ENCODE measurements around the gene RANBP17. TPM values are rescaled to one million over a fixed set of nuclear protein-coding genes. Genes with fewer than 3 reads are reported as not detected.
"Not testable (repeated sequence)": the region's sequence is repeated elsewhere in the genome, so short reads cannot be mapped to it uniquely, and the experiment has no call there.

The RANBP17 gene
- total and polyA plus RNA-seq, 3 experiments from 2014 or later, result not detected

DNA sequence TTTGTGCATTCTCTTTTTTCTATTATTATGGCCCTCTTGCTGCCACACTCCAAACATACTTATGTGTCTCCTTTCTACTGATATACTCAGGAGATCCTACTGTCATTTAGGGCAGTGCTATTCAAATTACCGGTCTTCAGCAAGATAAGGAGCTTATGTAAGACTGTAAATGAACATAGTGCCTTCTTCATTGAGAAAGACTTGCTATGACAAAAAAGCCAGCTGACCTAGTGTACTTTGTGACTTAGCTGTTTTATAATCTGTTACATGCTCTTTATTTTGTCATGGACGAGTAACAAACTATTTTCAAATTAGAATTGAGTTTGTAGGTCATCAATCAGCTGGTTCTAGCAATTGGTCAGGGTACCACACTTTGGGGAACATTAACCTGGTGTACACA is 32.8 kb downstream of the RANBP17 start:
- no peak overlapping the region for H3K4me3 Mint-ChIP-seq
- no peak overlapping the region for H3K27ac Mint-ChIP-seq
- Histone ChIP-seq H3K4me3 (ENCODE audit: low read length) (no peak overlapping the region), H3K27ac (ENCODE audit: low read depth, low read length) (no peak overlapping the region), H3K9me3 (ENCODE audit: low read length) (no peaks in the 10 kb centered on the region), H3K27me3 (ENCODE audit: insufficient read depth, low read length, poor library complexity, severe bottlenecking) (no peaks in the 10 kb centered on the region), H3K4me1 (ENCODE audit: insufficient read depth, low read length) (no peaks in the 10 kb centered on the region), H3K36me3 (ENCODE audit: insufficient read depth, low read length) (no peaks in the 10 kb centered on the region)
- POLR2A ChIA-PET, result no interaction called here
- CTCF ChIA-PET, result no interaction called here
- H3K36me3 Mint-ChIP-seq, result no peaks in the 10 kb centered on the region
- H3K4me1 Mint-ChIP-seq, result no peaks in the 10 kb centered on the region
- no peak for DNase-seq
- H3K9me3 Mint-ChIP-seq, result peaks cover 0 to 4% (median 0%) of the 10 kb centered on the region in 5 donors
- H3K27me3 Mint-ChIP-seq, result peaks cover 0 to 3% of the 10 kb centered on the region in 2 donors

DNA sequence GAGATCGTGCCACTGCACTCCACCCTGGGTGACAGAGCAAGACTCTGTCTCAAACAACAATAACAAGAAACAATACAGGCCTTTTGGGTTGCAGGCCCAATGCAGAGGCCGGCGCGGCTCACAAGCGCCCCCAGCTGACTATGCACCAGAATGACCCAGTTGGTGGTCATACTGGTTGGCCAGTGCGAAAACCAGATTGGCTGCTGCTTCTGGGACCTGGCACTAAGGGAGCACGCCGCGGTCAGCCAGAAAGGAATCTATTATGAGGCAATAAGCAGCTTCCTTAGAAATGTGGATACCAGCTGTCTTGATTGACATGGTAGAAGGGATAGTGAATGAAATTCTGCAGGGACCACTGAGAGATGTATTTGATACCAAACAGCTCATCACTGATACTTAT is 35.0 kb downstream of the RANBP17 start:
- CTCF ChIA-PET, result no interaction called here
- Mint-ChIP-seq H3K9me3 (peaks cover 0 to 10% (median 4%) of the 10 kb centered on the region in 5 donors), H3K4me1 (no peaks in the 10 kb centered on the region), H3K4me3 (no peak overlapping the region), H3K36me3 (no peaks in the 10 kb centered on the region), H3K27me3 (peaks cover 0 to 6% of the 10 kb centered on the region in 2 donors), H3K27ac (no peak overlapping the region)
- H3K4me3 ChIP-seq (ENCODE audit: low read length), result no peak overlapping the region
- H3K27me3 ChIP-seq (ENCODE audit: insufficient read depth, low read length, poor library complexity, severe bottlenecking), result no peaks in the 10 kb centered on the region
- H3K4me1 ChIP-seq (ENCODE audit: insufficient read depth, low read length), result no peaks in the 10 kb centered on the region
- DNase-seq, result no peak
- H3K36me3 ChIP-seq (ENCODE audit: insufficient read depth, low read length), result no peaks in the 10 kb centered on the region
- H3K27ac ChIP-seq (ENCODE audit: low read depth, low read length), result no peak overlapping the region
- no peaks in the 10 kb centered on the region for H3K9me3 ChIP-seq (ENCODE audit: low read length)
- POLR2A ChIA-PET, result no interaction called here

DNA sequence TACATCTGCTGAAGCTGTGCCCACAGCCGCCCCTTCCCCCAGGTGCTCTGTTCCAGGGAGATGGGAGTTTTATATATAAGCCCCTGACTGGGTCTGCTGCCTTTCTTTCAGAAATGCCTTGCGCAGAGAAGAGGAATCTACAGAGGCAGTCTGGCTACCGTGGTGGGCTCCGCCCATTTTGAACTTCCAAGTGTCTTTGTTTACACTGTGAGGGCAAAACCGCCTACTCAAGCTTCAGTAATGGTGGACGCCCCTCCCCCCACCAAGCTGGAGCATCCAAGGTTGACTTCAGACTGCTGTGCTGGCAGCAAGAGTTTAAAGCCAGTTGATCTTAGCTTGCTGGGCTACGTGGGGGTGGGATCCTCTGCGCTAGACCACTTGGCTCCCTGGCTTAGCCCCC is 41.3 kb downstream of the RANBP17 start:
- H3K27ac Mint-ChIP-seq, result no peak overlapping the region
- no peaks in the 10 kb centered on the region for H3K4me1 ChIP-seq (ENCODE audit: insufficient read depth, low read length)
- H3K36me3 ChIP-seq (ENCODE audit: insufficient read depth, low read length), result no peaks in the 10 kb centered on the region
- peaks cover 0 to 3% of the 10 kb centered on the region in 2 donors for H3K27me3 Mint-ChIP-seq
- no peak overlapping the region for H3K4me3 Mint-ChIP-seq
- POLR2A ChIA-PET, result no interaction called here
- H3K36me3 Mint-ChIP-seq, result no peaks in the 10 kb centered on the region
- no peaks in the 10 kb centered on the region for H3K4me1 Mint-ChIP-seq
- no peak overlapping the region for H3K27ac ChIP-seq (ENCODE audit: low read depth, low read length)
- CTCF ChIA-PET, result no interaction called here
- no peaks in the 10 kb centered on the region for H3K27me3 ChIP-seq (ENCODE audit: insufficient read depth, low read length, poor library complexity, severe bottlenecking)
- no peak for DNase-seq
- no peak overlapping the region for H3K4me3 ChIP-seq (ENCODE audit: low read length)
- H3K9me3 Mint-ChIP-seq, result peaks cover 0 to 9% (median 0%) of the 10 kb centered on the region in 5 donors
- no peaks in the 10 kb centered on the region for H3K9me3 ChIP-seq (ENCODE audit: low read length)

DNA sequence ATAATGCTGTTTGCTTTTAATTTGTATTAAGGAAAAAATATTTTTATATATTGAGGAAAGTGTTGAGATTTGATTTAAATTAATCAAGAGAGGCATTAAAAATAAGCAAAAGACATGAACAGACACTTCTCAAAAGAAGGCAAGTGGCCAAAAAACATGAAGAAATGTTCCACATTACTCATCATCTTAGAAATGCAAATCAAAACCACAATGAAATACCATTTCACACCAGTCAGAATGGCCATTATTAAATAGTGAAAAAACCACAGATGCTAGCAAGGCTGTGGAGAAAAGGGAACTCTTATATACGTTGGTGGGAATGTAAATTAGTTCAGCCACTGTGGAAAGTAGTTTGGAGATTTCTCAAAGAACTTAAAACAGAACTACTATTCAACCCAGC is 45.9 kb downstream of the RANBP17 start:
- Histone ChIP-seq H3K4me1 (ENCODE audit: insufficient read depth, low read length) (no peaks in the 10 kb centered on the region), H3K4me3 (ENCODE audit: low read length) (no peak overlapping the region), H3K27me3 (ENCODE audit: insufficient read depth, low read length, poor library complexity, severe bottlenecking) (no peaks in the 10 kb centered on the region), H3K27ac (ENCODE audit: low read depth, low read length) (no peak overlapping the region), H3K36me3 (ENCODE audit: insufficient read depth, low read length) (no peaks in the 10 kb centered on the region), H3K9me3 (ENCODE audit: low read length) (no peaks in the 10 kb centered on the region)
- Mint-ChIP-seq H3K36me3 (no peaks in the 10 kb centered on the region), H3K27ac (no peak overlapping the region), H3K4me1 (no peaks in the 10 kb centered on the region), H3K9me3 (peaks cover 0 to under 1% (median 0%) of the 10 kb centered on the region in 5 donors), H3K27me3 (peaks cover 0 to 2% of the 10 kb centered on the region in 2 donors), H3K4me3 (no peak overlapping the region)
- ChIA-PET CTCF (no interaction called here), POLR2A (no interaction called here)
- DNase-seq, result no peak

DNA sequence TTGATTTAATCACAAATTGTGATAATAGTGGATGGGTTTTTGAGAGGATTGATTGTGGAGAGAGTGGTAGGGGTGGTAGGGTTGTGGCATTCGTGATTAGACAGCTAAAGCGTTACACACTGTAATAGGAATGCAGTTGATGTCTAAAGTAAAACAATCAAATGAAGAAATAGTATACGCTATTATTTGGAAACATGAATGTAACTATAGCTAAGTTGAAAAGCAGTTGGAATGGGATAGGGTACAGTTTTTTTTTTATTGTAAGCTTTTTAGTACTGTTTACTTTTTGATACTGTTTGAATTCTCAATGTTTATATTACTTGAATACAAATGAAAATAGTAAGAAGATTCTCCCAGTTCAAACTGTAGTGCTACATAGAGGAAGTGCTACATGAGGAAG is 51.8 kb downstream of the RANBP17 start:
- H3K27ac ChIP-seq (ENCODE audit: low read depth, low read length), result no peak overlapping the region
- no peaks in the 10 kb centered on the region for H3K27me3 ChIP-seq (ENCODE audit: insufficient read depth, low read length, poor library complexity, severe bottlenecking)
- DNase-seq, result no peak
- H3K27me3 Mint-ChIP-seq, result peaks cover 0 to 2% of the 10 kb centered on the region in 2 donors
- no peaks in the 10 kb centered on the region for H3K36me3 Mint-ChIP-seq
- POLR2A ChIA-PET, result no interaction called here
- H3K4me3 ChIP-seq (ENCODE audit: low read length), result no peak overlapping the region
- H3K4me3 Mint-ChIP-seq, result no peak overlapping the region
- no peaks in the 10 kb centered on the region for H3K4me1 Mint-ChIP-seq
- no peak overlapping the region for H3K27ac Mint-ChIP-seq
- H3K9me3 ChIP-seq (ENCODE audit: low read length), result no peaks in the 10 kb centered on the region
- CTCF ChIA-PET, result no interaction called here
- H3K4me1 ChIP-seq (ENCODE audit: insufficient read depth, low read length), result no peaks in the 10 kb centered on the region
- peaks cover 0 to 4% (median 0%) of the 10 kb centered on the region in 5 donors for H3K9me3 Mint-ChIP-seq
- H3K36me3 ChIP-seq (ENCODE audit: insufficient read depth, low read length), result no peaks in the 10 kb centered on the region

DNA sequence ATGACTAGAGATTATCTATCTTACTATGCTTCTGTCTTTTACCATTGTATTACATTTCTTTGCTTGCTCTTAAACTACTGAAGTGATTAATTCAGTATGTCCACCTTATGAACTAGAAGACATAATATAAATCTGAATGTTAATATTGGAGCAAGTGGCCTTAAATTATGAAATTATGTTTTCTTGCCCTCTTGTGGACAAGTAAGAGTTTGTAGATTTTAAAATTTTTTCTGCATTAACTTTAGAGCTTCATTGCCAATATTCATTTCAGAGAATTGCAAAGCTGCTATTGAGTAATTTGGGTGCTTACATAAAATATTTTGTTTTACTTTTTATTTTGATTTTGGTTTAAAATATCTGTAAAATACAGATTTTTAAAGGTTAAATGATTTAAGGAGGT is 55.3 kb downstream of the RANBP17 start:
- no peaks in the 10 kb centered on the region for H3K36me3 Mint-ChIP-seq
- H3K9me3 Mint-ChIP-seq, result peaks cover 0 to 4% (median 2%) of the 10 kb centered on the region in 5 donors
- H3K4me3 ChIP-seq (ENCODE audit: low read length), result no peak overlapping the region
- no peak overlapping the region for H3K27ac ChIP-seq (ENCODE audit: low read depth, low read length)
- H3K36me3 ChIP-seq (ENCODE audit: insufficient read depth, low read length), result no peaks in the 10 kb centered on the region
- H3K4me1 ChIP-seq (ENCODE audit: insufficient read depth, low read length), result no peaks in the 10 kb centered on the region
- H3K4me3 Mint-ChIP-seq, result no peak overlapping the region
- H3K27me3 Mint-ChIP-seq, result peaks cover 0 to 2% of the 10 kb centered on the region in 2 donors
- CTCF ChIA-PET, result no interaction called here
- POLR2A ChIA-PET, result no interaction called here
- H3K27ac Mint-ChIP-seq, result no peak overlapping the region
- no peaks in the 10 kb centered on the region for H3K27me3 ChIP-seq (ENCODE audit: insufficient read depth, low read length, poor library complexity, severe bottlenecking)
- DNase-seq, result no peak
- no peaks in the 10 kb centered on the region for H3K9me3 ChIP-seq (ENCODE audit: low read length)
- no peaks in the 10 kb centered on the region for H3K4me1 Mint-ChIP-seq

DNA sequence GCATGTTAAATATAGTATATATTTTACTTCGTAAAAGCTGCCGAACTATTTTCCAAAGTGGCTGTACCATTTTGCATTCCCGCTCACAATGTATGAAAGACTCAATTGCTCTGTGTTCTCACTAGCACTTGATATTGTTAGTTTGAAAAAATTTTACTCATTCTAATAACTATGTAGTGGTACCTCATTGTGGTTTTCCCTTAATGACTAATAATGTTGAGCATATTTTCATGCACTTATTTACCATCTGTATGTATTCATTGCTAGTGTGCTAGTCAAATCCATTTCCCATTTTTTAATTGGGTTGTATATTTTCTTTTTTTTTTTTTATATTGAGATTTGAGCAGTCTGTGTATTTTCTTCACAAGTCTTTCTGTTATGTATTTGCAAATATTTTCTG is 58.4 kb downstream of the RANBP17 start:
- Histone ChIP-seq H3K4me3 (ENCODE audit: low read length) (no peak overlapping the region), H3K27ac (ENCODE audit: low read depth, low read length) (no peak overlapping the region), H3K9me3 (ENCODE audit: low read length) (no peaks in the 10 kb centered on the region), H3K36me3 (ENCODE audit: insufficient read depth, low read length) (no peaks in the 10 kb centered on the region), H3K4me1 (ENCODE audit: insufficient read depth, low read length) (no peaks in the 10 kb centered on the region), H3K27me3 (ENCODE audit: insufficient read depth, low read length, poor library complexity, severe bottlenecking) (no peaks in the 10 kb centered on the region)
- Mint-ChIP-seq H3K36me3 (no peaks in the 10 kb centered on the region), H3K4me3 (no peak overlapping the region), H3K27me3 (no peaks in the 10 kb centered on the region), H3K9me3 (peaks cover 0 to 4% (median 3%) of the 10 kb centered on the region in 5 donors), H3K27ac (no peak overlapping the region), H3K4me1 (no peaks in the 10 kb centered on the region)
- ChIA-PET POLR2A (no interaction called here), CTCF (no interaction called here)
- DNase-seq, result no peak

DNA sequence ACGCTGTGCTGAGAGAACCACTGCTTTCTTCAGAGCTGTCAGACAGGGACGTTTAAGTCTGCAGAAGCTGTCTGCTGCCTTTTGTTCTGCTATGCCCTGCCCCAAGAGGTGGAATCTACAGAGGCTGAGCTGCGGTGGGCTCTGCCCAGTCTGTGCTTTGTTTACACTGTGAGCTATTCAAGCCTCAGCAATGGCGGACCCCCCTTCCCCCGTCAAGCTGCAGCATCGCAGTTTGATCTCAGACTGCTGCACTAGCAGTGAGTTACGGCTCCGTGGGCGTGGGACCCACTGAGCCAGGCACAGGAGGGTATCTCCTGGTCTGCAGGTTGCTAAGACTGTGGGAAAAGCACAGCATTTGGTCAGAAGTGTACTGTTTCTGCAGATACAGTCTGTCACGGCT is 60.5 kb downstream of the RANBP17 start:
- CTCF ChIA-PET; H3K27ac ChIP-seq (ENCODE audit: low read depth, low read length); H3K4me1 Mint-ChIP-seq; H3K4me3 ChIP-seq (ENCODE audit: low read length); H3K4me3 Mint-ChIP-seq; H3K36me3 ChIP-seq (ENCODE audit: insufficient read depth, low read length); H3K27ac Mint-ChIP-seq; H3K27me3 ChIP-seq (ENCODE audit: insufficient read depth, low read length, poor library complexity, severe bottlenecking); H3K9me3 ChIP-seq (ENCODE audit: low read length); H3K36me3 Mint-ChIP-seq; POLR2A ChIA-PET; H3K9me3 Mint-ChIP-seq; DNase-seq; H3K4me1 ChIP-seq (ENCODE audit: insufficient read depth, low read length); H3K27me3 Mint-ChIP-seq: not testable (repeated sequence)

DNA sequence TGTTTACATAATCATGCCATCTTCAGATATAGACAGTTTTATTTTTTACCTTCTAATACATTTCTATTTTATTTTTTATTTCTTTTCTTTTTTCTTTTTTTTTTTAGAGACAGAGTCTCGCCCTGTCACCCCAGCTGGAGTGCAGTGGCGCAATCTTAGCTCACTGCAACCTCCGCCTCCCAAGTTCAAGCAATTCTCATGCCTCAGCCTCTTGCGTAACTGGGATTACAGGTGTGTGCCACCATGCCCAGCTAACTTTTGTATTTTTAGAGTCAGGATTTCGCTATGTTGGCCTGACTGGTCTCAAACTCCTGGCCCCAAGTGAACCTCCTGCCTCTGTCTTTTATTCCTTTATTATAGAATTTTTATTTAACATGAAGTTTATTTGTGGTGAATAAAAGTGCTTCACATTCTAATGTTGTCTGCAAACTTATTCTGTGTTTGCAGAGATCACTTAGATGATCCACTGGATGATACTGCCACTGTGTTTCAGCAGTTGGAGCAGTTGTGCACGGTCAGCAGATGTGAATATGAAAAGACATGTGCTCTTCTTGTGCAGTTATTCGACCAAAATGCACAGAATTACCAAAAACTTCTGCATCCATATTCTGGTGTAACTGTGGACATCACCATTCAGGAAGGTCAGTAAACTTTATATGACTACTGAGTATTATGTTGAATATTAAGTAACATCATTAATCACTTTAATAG is 62.2 kb downstream of the RANBP17 start:
- no peak overlapping the region for H3K27ac Mint-ChIP-seq
- no peaks in the 10 kb centered on the region for H3K9me3 ChIP-seq (ENCODE audit: low read length)
- no peaks in the 10 kb centered on the region for H3K36me3 Mint-ChIP-seq
- no peaks in the 10 kb centered on the region for H3K27me3 ChIP-seq (ENCODE audit: insufficient read depth, low read length, poor library complexity, severe bottlenecking)
- no peaks in the 10 kb centered on the region for H3K36me3 ChIP-seq (ENCODE audit: insufficient read depth, low read length)
- no peaks in the 10 kb centered on the region for H3K4me1 Mint-ChIP-seq
- ChIA-PET POLR2A (no interaction called here), CTCF (no interaction called here)
- H3K9me3 Mint-ChIP-seq, result peaks cover 0 to 4% (median 3%) of the 10 kb centered on the region in 5 donors
- no peaks in the 10 kb centered on the region for H3K4me1 ChIP-seq (ENCODE audit: insufficient read depth, low read length)
- no peak overlapping the region for H3K4me3 Mint-ChIP-seq
- H3K27me3 Mint-ChIP-seq, result no peaks in the 10 kb centered on the region
- no peak overlapping the region for H3K27ac ChIP-seq (ENCODE audit: low read depth, low read length)
- H3K4me3 ChIP-seq (ENCODE audit: low read length), result no peak overlapping the region
- no peak for DNase-seq

All from CD8-positive, alpha-beta memory T cell (primary cell).